Stimulated activated naive CD8-positive, alpha-beta T cell treated with anti-CD3 and anti-CD28 coated beads, Interleukin-15, Interleukin-2, amounts not matched to agents 100 U/mL and 50 U/mL, for 24 hours (primary cell): ENCODE data around the gene FAM90A1.
"Not testable (repeated sequence)": the region's sequence is repeated elsewhere in the genome, so short reads cannot be mapped to it uniquely, and the experiment has no call there.

Experiments used
- ATAC-seq: fragments of 150-1000 bp; cut with Tn5 transposase; one replicate; pipeline ENCODE4 v1.10.0; 2021
- DNase-seq: peaks from one replicate; pipeline ENCODE4 v3.0.0; 2021

FAM90A1 gene

DNA sequence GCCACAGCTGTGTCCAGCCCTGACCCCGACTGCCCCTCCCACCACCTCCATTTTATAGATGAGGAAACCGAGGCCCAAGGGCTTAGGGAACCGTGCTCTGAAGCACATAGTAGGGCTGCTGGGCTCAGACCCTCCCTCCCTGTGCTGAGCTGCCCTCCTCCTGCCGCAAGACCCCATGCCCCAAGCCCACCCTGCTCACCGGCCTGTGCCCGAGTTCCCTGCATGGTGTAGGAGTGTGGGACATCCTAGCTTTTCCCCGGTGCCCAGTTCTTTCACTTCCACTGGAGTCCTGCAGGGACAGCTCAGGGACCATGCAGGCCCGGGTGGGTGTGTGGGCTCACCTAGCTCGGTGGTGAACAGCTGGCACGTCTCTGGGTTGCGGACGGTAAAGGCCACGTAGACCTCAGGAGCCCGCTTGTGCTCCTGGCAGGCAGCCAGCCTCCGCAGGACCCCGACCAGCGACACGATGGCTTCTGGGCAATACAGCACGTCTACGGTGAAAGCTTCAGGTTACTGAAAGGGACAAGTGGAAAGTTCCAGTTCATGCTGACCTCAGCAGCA lies 6.6 kb upstream of the FAM90A1 start:
- not testable (repeated sequence) for DNase-seq, ATAC-seq

DNA sequence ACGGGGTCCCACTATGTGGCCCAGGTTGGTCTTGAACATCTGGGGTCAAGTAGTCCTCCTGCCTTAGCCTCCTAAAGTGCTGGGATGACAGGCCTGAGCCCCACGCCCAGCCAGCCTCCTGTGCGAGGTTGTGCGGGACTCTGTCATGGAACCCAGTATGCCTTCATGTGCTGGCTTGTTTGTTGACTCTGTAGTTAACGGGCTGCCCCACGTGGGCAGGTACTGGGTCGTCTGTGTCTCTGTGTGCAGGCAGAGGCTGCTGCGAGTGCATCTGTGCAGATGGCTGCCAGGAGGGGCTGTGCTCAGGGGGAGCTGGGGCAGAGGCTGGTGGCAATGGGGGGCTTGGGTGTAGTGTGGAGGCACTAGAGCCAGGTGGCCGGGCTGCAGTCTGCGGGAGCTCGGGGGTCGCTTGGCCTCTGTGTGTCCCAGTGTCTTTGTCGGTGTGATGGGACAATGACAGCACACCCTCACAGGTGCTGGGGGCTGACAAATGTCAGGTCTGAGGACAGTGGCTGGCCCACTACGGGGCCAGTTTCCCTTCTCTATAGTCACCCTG lies 6.0 kb upstream of the FAM90A1 start:
- not testable (repeated sequence) for DNase-seq, ATAC-seq

DNA sequence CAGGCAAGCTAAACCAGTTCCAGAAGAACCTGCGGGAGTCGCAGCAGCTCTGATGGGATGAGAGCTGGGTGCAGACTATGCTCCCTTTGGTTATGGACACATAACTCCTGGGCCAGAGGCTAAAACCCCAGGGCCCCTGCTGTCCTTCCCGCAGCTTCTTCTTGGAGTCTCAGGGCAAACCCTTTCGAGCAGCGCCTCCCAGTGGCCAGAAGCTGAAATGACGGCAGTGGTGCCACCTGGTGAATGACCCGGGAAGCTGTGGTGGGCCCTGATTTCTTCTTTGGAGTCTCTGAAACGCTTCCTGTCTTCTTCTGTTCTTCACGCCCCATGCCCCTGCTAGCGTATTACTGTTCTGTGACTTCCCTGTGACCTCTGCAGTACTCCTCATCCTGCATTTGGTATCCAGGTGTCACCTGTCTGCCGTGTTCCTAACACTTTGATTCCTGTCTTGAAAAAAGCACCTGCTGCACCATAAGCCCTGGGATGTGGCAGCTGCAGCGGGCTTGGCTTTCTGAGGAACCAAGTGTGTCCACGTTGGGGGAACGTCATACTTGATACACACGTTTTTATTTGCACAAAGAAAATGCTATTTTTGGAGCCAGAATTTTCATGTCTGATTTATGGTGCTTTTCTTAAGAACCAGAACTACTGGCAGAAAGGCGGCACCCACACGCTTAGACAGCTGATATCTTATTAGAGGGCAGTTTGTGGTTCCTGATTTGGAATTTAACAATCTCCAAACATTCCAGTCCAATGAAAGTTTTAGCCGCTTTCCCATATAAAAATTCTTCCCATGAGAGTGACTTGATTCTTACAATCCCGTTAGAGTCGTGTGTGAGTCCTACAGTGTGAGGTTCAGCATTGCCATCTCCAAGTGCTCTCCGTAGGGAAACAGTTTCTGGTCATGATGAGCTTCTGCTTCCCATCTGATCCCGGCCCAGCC lies 4.5 kb upstream of the FAM90A1 start:
- ATAC-seq, result not testable (repeated sequence)
- DNase-seq, result peak; percentile 69

DNA sequence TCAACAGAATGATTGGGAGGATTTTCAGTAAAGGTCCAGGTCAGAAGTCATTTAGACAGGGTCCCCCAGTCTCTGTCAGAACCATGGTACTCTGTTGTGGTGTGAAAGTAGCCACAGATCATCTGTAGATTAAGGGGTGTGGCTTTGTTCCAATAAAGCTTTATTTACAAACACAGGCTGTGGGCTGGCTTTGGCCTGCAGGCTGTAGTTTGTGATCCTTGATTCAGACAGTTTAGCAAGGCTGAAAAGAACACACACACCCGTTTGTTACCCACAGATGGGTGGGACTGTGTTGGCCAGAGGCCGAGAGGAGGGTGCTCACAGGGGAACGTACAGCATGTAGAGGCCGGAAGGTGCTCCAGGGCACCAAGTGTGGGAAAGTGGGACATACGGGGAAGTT lies 3.6 kb upstream of the FAM90A1 start:
- not testable (repeated sequence) for DNase-seq

DNA sequence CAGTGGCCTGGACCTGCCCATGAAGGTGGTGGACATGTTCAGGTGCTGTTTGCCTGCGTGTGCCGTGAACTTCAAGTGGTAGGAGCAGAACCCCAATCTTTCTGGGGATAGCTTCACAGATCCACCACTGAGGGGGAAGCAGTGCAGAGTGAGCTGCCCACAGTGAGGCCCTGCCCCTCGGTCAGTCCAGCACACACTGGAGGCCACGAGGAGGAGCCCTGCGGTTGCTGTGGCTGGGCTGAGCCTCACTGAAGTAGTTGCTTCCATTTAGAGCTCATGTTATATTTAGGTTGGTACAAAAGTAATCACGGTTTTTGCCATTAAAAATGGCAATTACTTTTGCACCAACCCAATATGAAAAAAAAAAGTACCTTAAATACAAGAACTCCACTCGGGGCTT lies 2.1 kb upstream of the FAM90A1 start:
- not testable (repeated sequence) for DNase-seq, ATAC-seq

More for the DNA sequence above, 3.6 kb upstream of the FAM90A1 start:
- not testable (repeated sequence) for ATAC-seq

DNA sequence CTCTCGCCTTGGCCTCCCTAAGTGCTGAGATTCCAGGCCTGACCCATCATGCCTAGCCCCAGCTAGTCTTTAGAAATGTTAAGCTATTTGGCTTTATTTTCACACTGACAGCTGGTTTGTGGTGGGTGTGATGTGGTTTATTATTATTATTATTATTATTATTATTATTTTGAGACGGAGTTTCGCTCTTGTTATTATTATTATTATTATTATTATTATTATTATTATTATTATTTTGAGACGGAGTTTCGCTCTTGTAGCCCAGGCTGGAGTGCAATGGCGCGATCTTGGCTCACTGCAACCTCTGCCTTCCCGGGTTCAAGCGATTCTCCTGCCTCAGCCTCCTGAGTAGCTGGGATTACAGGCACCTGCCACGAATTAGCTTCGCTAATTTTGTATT lies 1.2 kb upstream of the FAM90A1 start:
- DNase-seq, ATAC-seq: not testable (repeated sequence)

DNA sequence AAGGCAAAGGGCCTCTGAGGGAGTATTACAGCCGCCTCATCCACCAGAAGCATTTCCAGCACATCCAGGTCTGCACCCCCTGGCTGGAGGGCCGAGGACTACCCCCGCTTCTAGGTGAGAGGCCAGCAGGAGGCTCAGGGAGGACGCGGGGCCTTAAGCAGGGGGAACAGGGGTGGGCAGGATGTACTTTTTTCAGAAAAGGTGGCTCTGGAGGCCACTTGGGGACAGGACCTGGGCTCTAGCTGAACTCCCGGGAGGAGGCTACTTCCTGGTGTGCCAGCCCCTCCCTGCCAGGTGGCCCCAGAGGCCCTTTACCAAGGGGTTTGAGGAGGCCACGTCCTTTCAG lies 287 bp upstream of the FAM90A1 start:
- DNase-seq, ATAC-seq: not testable (repeated sequence)

DNA sequence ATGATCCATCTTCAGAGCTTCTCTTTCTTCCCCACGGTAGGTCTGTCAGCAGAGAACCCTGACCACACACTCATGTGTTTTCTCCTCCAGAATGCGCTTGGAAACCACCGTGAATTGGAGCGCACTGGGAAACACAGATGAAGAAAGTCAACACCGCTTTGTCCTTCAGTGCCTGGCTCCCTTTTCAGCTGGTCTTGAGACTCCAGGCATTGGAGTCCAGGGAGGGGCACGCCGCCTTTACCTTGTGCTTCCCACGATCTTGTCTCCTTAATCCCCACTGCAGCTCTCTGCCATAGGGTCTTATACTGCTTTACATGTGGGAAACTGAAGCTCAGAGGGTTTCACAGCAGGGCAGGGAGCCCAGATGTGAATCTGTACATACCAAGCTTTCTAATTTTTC lies 1.1 kb downstream of the FAM90A1 start:
- no peak for ATAC-seq
- no peak for DNase-seq

DNA sequence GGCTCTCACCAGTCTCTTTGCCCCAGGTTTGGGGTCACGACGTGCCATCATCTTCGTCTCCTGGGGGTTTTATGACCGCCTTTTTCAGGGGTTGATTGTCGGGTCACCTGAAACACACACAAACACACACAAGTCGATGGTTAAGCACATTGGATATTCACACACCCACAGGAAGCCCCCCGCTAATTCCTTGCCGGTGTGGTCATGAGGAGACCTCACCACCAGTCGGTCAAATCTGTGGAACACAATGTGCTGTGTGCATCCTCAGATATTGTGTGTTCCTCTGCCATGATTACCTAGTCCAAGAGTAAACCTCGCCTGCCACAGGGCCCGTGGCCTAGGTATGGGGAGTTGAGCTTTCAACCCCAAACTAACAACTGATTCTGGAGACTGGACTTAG lies 2.6 kb downstream of the FAM90A1 start:
- not testable (repeated sequence) for ATAC-seq, DNase-seq

DNA sequence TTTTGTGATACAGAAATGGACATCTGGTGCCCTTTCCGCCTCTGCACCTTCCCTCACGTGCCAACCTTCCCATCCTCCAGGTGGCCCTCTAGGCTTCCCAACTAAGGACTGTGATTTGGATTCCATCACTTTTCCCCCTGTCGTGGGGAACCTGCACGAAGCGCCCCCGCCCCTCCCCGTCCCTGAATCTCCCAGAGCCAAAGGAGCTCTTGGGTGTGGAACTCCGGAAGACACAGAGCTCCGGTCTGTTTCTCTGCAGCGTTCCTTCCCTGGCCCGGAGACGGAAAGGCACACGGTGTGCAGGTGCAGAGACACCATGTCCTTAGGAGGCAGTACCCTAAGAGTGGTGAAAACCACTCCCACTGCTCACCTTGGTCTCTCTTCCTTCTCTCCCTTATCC lies 3.8 kb downstream of the FAM90A1 start:
- DNase-seq, ATAC-seq: not testable (repeated sequence)

DNA sequence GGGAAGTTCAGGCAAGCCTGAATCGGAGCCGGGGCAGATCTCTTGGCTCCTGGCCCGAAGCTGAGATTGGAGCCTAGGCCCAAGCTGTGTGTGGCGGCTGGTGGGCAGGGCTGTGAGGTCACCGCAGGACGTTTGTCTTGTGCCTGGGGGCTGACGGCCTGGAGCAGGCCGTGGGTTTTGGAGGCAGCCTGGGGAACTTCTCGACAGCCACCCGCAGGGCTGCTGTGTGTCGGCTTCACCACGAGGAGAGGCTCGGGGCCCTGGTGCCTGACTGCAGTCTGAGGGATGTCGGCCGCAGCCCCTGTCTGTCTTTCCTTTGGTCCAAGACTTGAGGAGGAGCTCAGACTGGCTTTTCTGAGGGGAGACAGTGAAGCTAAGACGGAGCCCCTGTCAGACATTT lies 5.1 kb downstream of the FAM90A1 start:
- not testable (repeated sequence) for DNase-seq, ATAC-seq

DNA sequence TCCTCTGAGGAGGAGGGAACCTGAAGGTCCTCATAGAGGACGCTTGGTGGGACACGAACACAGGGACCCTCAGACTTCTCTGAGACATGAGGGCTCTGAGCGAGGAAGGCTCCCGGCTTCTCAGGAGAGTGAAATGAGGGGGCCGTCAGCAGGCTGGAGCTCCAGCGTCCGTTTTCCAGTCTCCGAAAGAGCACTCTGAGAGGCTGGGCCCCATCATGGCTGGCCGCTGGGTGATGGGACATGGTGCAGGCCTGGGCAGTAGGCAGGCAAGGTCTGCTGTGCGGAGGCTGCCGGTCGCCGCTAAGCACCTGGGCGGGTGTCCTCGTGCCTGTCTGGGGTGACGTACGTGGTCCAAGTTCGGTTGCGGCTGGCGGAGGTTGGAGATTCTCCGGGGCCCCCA lies 5.6 kb downstream of the FAM90A1 start:
- DNase-seq, ATAC-seq: not testable (repeated sequence)

DNA sequence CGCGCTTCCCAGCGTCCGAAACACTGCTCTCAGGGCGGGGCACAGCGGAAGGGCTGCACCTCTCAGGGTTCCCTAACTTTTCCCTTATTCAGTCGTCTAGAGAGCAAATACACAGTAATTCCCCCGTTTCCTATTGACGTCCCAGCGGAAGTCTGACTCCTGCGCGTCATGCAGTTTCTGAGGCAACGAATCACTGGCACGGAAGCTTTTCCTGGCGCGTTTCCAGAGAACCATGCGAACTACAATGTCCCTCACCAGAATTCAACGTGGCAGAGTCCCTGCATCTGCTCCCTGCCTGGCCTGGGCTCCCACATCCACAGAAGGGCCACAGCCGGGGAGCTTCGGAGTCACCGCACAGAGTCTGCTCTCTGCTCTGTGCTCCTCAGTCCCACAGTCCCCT lies 6.0 kb downstream of the FAM90A1 start:
- not testable (repeated sequence) for ATAC-seq, DNase-seq

DNA sequence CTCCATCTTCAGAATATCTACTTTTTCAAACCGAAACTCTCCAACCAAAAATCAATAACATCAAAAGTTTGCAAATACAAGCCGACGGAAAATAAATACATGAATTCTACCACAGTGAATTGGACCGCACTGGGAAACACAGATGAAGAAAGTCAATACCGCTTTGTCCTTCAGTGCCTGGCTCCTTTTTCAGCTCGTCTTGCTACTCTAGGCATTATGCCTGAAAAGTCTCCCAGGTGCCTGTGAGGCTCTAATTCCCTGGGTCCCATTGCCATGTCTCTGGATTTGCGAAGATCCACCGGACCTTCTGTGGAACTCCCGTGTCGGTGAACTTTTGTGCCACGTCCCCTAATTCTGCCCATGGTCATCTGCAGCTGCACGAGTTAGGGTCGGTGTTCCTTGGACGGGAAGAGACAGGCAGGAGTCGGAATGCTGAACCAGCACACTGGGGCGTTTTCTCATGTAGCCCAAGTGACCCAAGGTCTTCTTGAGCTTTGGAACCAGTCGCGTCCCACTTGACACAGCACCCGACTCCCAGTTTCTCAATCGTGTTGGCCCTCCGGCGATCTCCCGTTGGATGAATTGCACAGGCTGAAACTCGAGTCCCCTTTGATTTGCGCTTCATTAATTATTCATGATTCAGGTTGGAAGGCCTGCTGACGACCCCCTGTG lies 8.6 kb downstream of the FAM90A1 start:
- not testable (repeated sequence) for ATAC-seq

DNA sequence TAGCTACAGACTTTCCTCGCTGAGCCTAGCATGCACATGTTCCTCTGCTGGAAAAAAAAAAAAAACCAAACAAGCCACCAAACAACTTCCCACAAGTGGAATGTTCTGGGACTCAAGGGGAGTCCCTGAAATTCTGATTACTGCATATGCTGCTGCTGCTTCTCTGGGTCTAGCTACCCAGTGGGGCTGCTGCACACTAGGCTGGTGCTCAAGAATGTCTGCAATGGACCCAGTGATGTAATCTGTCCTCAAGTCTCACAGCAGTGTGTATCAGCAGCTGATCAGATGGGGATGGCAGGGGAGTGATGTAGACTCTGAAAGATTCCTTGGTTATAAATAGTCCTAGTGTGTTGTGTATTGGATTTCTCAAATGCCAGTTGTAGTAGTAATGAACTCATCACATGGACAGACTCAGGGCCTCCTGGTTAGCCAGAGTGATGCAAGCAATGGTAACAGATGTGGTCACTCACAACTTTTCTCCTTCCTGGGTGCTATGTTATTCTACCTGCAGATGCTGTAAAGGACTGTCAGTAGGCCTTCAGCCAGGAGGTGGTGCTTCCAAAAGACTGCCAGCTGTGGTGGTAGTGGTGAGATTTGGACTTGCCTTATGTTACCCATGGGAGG lies 29.6 kb downstream of the FAM90A1 start:
- not testable (repeated sequence) for DNase-seq

More for the DNA sequence above, 8.6 kb downstream of the FAM90A1 start:
- DNase-seq, result not testable (repeated sequence)

DNA sequence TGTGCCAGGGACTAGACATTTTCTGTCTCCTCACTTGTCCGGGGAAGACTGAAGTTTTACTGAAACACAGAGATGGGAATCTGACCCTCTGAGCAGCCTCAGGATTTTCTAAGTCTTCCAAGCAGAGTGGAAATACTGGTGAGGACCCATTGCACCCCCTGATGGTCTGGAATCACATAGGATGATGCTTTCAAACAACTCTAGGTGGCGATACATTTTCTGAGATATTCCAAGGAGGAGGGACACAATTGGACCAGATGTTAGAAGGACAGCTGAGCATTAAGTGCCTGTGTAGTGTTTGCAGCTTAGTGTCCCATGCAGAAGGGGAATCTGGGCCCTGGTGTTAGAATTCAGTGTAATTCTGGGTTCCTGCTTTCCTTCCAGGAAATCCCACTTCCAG lies 39.3 kb downstream of the FAM90A1 start:
- ATAC-seq, DNase-seq: not testable (repeated sequence)

More for the DNA sequence above, 29.6 kb downstream of the FAM90A1 start:
- not testable (repeated sequence) for ATAC-seq

DNA sequence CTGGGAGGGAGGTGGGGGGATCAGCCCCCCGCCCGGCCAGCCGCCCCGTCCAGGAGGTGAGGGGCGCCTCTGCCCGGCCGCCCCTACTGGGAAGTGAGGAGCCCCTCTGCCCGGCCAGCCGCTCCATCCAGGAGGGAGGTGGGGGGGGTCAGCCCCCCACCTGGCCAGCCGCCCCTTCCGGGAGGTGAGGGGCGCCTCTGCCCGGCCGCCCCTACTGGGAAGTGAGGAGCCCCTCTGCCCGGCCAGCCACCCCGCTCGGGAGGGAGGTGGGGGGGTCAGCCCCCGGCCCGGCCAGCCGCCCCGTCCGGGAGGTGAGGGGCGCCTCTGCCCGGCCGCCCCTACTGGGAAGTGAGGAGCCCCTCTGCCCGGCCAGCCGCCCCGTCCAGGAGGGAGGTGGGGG lies 43.2 kb downstream of the FAM90A1 start:
- not testable (repeated sequence) for ATAC-seq, DNase-seq

DNA sequence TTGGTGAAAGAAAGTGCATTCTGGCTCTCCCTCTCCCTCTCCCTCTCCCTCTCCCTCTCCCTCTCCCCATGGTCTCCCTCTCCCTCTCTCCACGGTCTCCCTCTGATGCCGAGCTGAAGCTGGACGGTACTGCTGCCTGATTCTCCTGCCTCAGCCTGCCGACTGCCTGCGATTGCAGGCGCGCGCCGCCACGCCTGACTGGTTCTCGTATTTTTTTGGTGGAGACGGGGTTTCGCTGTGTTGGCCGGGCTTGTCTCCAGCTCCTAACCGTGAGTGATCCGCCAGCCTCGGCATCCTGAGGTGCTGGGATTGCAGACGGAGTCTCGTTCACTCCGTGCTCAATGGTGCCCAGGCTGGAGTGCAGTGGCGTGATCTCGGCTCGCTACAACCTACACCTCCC lies 44.1 kb downstream of the FAM90A1 start:
- ATAC-seq, result not testable (repeated sequence)

DNA sequence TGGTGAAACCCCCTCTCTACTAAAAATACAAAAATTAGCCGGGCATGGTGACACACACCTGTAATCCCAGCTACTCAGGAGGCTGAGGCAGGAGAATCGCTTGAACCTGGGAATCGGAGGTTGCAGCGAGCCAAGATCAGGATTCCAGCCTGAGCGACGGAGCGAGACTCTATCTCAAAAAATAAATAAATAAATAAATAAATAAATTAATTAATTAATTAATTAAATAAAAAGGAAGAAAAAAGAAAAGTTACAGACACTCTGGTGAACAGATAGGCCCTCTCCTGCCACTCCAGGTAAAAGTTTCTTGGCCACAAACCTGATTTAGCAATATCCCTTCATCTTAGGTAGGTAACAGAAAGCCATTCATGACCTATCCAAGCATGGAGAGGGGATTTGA lies 44.5 kb downstream of the FAM90A1 start:
- not testable (repeated sequence) for ATAC-seq, DNase-seq

More for the DNA sequence above, 44.1 kb downstream of the FAM90A1 start:
- not testable (repeated sequence) for DNase-seq

DNA sequence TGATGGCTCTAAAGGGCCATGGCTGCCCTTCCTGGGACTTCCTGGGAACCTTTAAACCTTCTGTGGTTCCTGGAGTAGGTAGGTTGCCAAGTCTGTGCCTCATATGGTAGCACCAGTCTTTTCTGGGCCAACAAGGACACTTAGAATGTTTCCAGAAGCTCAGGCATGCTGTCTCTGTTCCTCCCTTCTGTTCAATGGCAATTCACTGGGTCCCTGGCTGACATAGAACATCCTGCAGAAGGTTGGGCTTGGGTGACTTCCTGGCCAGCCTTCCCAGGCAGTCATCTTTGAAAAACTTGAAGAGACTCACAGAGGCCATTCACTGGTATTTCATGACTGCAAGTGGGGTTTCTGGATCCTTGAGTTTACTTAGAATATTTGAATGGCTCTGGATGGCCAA lies 46.1 kb downstream of the FAM90A1 start:
- not testable (repeated sequence) for DNase-seq, ATAC-seq

DNA sequence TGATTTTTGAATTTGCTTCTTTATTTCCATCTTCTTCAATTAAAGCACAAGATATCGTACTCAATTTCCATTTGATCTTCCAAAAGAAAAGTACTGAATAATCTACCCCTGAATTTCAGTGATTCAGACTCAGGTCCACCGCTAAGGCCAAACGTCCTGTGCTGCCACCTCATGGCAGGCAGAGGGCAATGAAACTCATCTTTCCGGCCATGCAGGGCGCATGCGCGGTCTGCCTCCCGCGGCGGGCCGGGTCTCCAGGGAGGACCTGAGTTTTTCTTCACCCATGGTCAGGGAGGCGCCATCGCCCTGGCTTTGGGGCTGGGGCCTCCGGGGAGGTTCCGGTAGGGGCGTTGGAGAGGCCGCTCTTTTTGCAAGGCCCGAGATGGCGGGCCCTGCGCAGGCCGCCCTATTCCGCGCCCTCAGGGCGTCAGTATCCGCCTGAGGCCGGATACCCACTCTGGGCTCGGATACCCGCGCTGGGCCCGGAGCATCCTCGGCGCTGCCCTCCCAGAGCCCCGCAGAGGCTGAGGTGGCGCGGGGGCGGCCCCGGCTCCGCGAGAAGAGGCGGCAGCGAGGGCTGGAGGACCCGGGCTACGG lies 47.3 kb downstream of the FAM90A1 start:
- ATAC-seq (peak; percentile 84), DNase-seq (peak; percentile 64)
